K562 (cell line): ENCODE data around the gene KLF18. TPM values are rescaled to one million over a fixed set of nuclear protein-coding genes. Genes with fewer than 3 reads are reported as not detected.

Source experiments
- ATAC-seq: fragments of 200-7000 bp; cut with Tn5 transposase; 3 replicates; pipeline ENCODE4 v1.9.1; 2020; ENCODE audit warnings: moderate library complexity
- BruUV-seq: library from RNA; stranded (reverse); fragments of 400-500 nt; replicated peaks from 2 replicates; lab custom pipeline; 2021; lab: Mats Ljungman, UMichigan
- CTCF ChIA-PET: fragments of 300-600 bp; formaldehyde crosslinking; extraction: SDS; loops from one replicate; lab custom pipeline; 2021; ENCODE audit warnings: low intra/inter-chr PET ratio; lab: Yijun Ruan, JAX
- POLR2A ChIA-PET: fragments of 300-600, 350-650 bp; sonication (Branson Sonifier 250); formaldehyde crosslinking; extraction: SDS; loops from one replicate; lab custom pipeline; 2021; ENCODE audit warnings: antibody characterized with exemption, inconsistent platforms; lab: Yijun Ruan, JAX
- DNase-seq, 4 experiments: peaks; one replicate each; pipeline versions ENCODE4 v3.0.0 to v3.0.0-alpha.2; 2011 to 2018; ENCODE audit warnings: low spot score in 3 of 4, mixed read lengths in 3 of 4; ENCODE audit errors: extremely low read depth in 1 of 4
- FAIRE-seq: peaks from 2 replicates; lab custom pipeline; 2011; peaks lifted over from hg19 to GRCh38; lab: Jason Lieb, UNC
- H2AFZ ChIP-seq: 2 replicates; pipeline ENCODE4 v1.6.0; 2011; ENCODE audit warnings: low read depth, low read length, control low read depth, inconsistent platforms
- H3K27ac ChIP-seq: fragments of 200-600 bp; 3 replicates; pipeline ENCODE4 v1.8.0; 2011; ENCODE audit warnings: low read depth, mild to moderate bottlenecking, control low read depth, inconsistent platforms, low read length, moderate library complexity, mixed read lengths; ENCODE audit errors: extremely low read depth
- H3K27me3 ChIP-seq, 2 experiments: fragments of 300-600 bp in 1 of 2; 2 replicates in 1 of 2; 3 replicates in 1 of 2; pipeline versions ENCODE4 v1.6.0 to v1.8.0; 2011; ENCODE audit warnings: inconsistent platforms in 2 of 2, low read length in 2 of 2, mild to moderate bottlenecking in 1 of 2, mixed read lengths in 1 of 2, moderate library complexity in 1 of 2; ENCODE audit not compliant: control insufficient read depth in 2 of 2, insufficient read depth in 2 of 2
- H3K36me3 ChIP-seq: fragments of 300-600 bp; 3 replicates; pipeline ENCODE4 v1.8.0; 2011; ENCODE audit warnings: mild to moderate bottlenecking, low read length, inconsistent platforms; ENCODE audit not compliant: control insufficient read depth, insufficient read depth
- H3K4me1 ChIP-seq, 2 experiments: fragments of 200-600 bp in 1 of 2; replicated peaks in 1 of 2; 2 replicates in 1 of 2; 3 replicates in 1 of 2; pipeline versions ENCODE4 v1.5.1 to v1.8.0; 2011; ENCODE audit warnings: inconsistent platforms in 2 of 2, low read length in 2 of 2, mild to moderate bottlenecking in 1 of 2, mixed read lengths in 1 of 2, moderate library complexity in 1 of 2; ENCODE audit not compliant: control insufficient read depth in 2 of 2, insufficient read depth in 2 of 2
- H3K4me2 ChIP-seq: 2 replicates; pipeline ENCODE4 v1.6.1; 2011; ENCODE audit warnings: low read length, control low read depth, inconsistent platforms, mixed read lengths; ENCODE audit not compliant: insufficient read depth
- H3K4me3 ChIP-seq: fragments of 200-600 bp; sonication (generic), shearing (Covaris generic); 2 replicates; pipeline ENCODE4 v1.5.1; 2016; ENCODE audit warnings: control low read depth, inconsistent platforms
- H3K79me2 ChIP-seq: fragments of 200-600 bp; 3 replicates; pipeline ENCODE4 v1.8.0; 2011; ENCODE audit warnings: low read length, inconsistent platforms; ENCODE audit not compliant: control insufficient read depth, insufficient read depth
- H3K9ac ChIP-seq, 2 experiments: 2 replicates each; pipeline versions ENCODE4 v1.6.0 to v1.6.1; 2011; ENCODE audit warnings: low read depth in 2 of 2, low read length in 2 of 2, control low read depth in 1 of 2, inconsistent platforms in 1 of 2, mild to moderate bottlenecking in 1 of 2, mixed read lengths in 1 of 2; ENCODE audit not compliant: insufficient read depth in 1 of 2
- H3K9me1 ChIP-seq: one replicate; pipeline ENCODE4 v1.6.0; 2011; ENCODE audit warnings: inconsistent platforms, mild to moderate bottlenecking, low read length, moderate library complexity; ENCODE audit not compliant: control insufficient read depth, insufficient read depth
- H3K9me3 ChIP-seq: replicated peaks from 2 replicates; pipeline ENCODE4 v1.5.1; 2011; ENCODE audit warnings: low read depth, low read length, inconsistent platforms; ENCODE audit not compliant: control insufficient read depth, insufficient read depth
- H4K20me1 ChIP-seq: replicated peaks from 2 replicates; pipeline ENCODE4 v1.6.1; 2011; ENCODE audit warnings: low read length, inconsistent platforms, mixed read lengths; ENCODE audit not compliant: control insufficient read depth, insufficient read depth
- DIDO1 ChIP-seq: fragments of 450-650 bp; IDR thresholded peaks from 2 replicates; pipeline ENCODE4 v1.6.1; 2016; ENCODE audit warnings: low read depth, missing biosample characterization, missing genetic modification characterization
- HMBOX1 ChIP-seq: sonication (generic); IDR thresholded peaks from 2 replicates; pipeline ENCODE4 v1.6.1; 2016
- KHSRP ChIP-seq: fragments of 450-650 bp; IDR thresholded peaks from 2 replicates; pipeline ENCODE4 v1.6.1; 2017
- NR2F6 ChIP-seq: fragments of 450-650 bp; formaldehyde crosslinking; IDR thresholded peaks from 2 replicates; pipeline ENCODE4 v1.4.0; 2020; ENCODE audit warnings: mild to moderate bottlenecking
- OTX1 ChIP-seq: fragments of 450-650 bp; formaldehyde crosslinking; IDR thresholded peaks from 2 replicates; pipeline ENCODE4 v1.4.0; 2022; ENCODE audit warnings: mild to moderate bottlenecking
- SLC30A9 ChIP-seq: fragments of 250-450 bp; sonication (Bioruptor Pico); IDR thresholded peaks from 2 replicates; pipeline ENCODE4 v1.8.0; 2022; ENCODE audit warnings: mild to moderate bottlenecking, moderate library complexity
- SMAD1 ChIP-seq: fragments of 150-350 bp; IDR thresholded peaks from 2 replicates; pipeline ENCODE4 v1.6.1; 2014; ENCODE audit warnings: low read length, low read depth; ENCODE audit not compliant: partially characterized antibody
- YBX1 ChIP-seq: fragments of 450-650 bp; IDR thresholded peaks from 2 replicates; pipeline ENCODE4 v1.7.1; 2016; ENCODE audit warnings: mild to moderate bottlenecking
- WGBS: fragments of 100-300 bp; shearing (Covaris generic); methylation state at CpG from one replicate; pipeline ENCODE4 v1.1.6; 2016; ENCODE audit warnings: low coverage, mixed read lengths; ENCODE audit not compliant: insufficient coverage; ENCODE audit errors: missing lambda C conversion rate; 5-methylcytosine and 5-hydroxymethylcytosine counted together
- in situ Hi-C: fragments of 300-500 bp; cut with MboI; formaldehyde crosslinking; loops from 4 replicates; pipeline ENCODE4 v1.15.0; 2018; ENCODE audit warnings: inconsistent platforms, mixed read lengths
- intact Hi-C: fragments of 100-400 bp; cut with micrococcal nuclease; formaldehyde crosslinking; loops from 2 replicates; pipeline ENCODE4 v1.14.2; 2022
- polyA plus RNA-seq, 8 experiments: library from polyadenylated mRNA; depleted of rRNA in 4 of 8; stranded (reverse) in 5 of 8; unstranded in 3 of 8; fragments of >200 nt; fragmentation: Nextera tagmentation in 2 of 8; fragmentation: Illumina TruSeq in 1 of 8; extraction: Ambion mirVana in 2 of 8; extraction: Trizol in 1 of 8; gene quantifications; 2 replicates each; pipeline versions ENCODE4 v1.2.1 to v1.2.3, GENCODE V29; 2011 to 2014; ENCODE audit warnings: inconsistent platforms in 1 of 8, missing spikeins in 1 of 8
- total RNA-seq, 7 experiments: library from RNA; depleted of rRNA in 6 of 7; stranded (reverse); fragments of >200 nt in 6 of 7; fragmentation: Illumina TruSeq in 2 of 7; extraction: Trizol in 2 of 7; gene quantifications; 2 replicates each; pipeline versions ENCODE4 v1.2.1 to v1.2.3, GENCODE V29; 2011 to 2021; ENCODE audit warnings: low replicate concordance in 1 of 7
- TF ChIP-seq, protein P1 (sequence below): sonication (generic); formaldehyde crosslinking; IDR thresholded peaks from 2 replicates; pipeline ENCODE4 v1.8.0; 2022; ENCODE audit warnings: missing genetic modification reagents, mild to moderate bottlenecking, borderline replicate concordance
- TF ChIP-seq, protein P2 (sequence below), 3 experiments: IDR thresholded peaks in 2 of 3; conservative IDR thresholded peaks in 1 of 3; 2 replicates each; pipeline ENCODE4 v1.5.1; 2011 to 2012; ENCODE audit warnings: low read length in 3 of 3, mild to moderate bottlenecking in 3 of 3, control low read depth in 2 of 3, improper control_type of control experiment in 1 of 3, inconsistent platforms in 1 of 3, low read depth in 1 of 3, mixed read lengths in 1 of 3, moderate library complexity in 1 of 3; ENCODE audit not compliant: insufficient read depth in 2 of 3

The KLF18 gene
- total and polyA plus RNA-seq, 9 of the 15 experiments (the other 6 are each of a cell fraction or from before 2014, with no cell fraction given) = not detected

DNA sequence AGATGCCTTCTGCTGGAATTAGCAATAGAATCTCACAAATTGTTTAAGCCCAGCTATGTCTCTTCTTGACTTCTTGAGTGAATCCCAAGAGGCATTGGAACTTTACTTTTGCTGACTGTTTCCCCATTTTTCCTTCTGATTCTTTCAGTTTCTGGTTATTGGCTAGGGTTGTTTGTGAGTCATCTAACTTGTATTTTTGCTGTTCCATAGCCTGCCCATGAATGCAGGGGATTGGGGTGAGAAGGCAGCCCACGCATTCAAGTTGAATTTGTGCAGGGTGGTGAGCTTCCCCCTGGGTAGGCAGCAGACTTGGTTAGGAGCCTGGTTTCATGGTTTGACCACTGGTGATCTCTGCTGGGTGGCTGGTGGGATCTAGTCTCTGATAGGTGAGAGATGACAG lies 33.2 kb downstream of the KLF18 start:
- Histone ChIP-seq H3K4me1 (peaks cover 4 to 8% of the 10 kb centered on the region in 2 experiments; a peak in 3 of 5 replicates), H3K9me1 (no peaks in the 10 kb centered on the region), H3K79me2 (no peaks in the 10 kb centered on the region), H4K20me1 (no peaks in the 10 kb centered on the region; the same call in 1 of the 2 replicates), H3K27me3 (peaks cover 34 to 40% of the 10 kb centered on the region in 2 experiments), H3K9me3 (no peaks in the 10 kb centered on the region), H3K4me3 (no peak overlapping the region), H3K9ac (no peak overlapping the region), H3K4me2 (no peak overlapping the region), H3K36me3 (no peaks in the 10 kb centered on the region), H2AFZ (no peak overlapping the region), H3K27ac (no peak overlapping the region)
- intact Hi-C loops = no loop called here
- DNase-seq (no peak), FAIRE-seq (no peak), ATAC-seq (no peak)
- no TSS peak for BruUV-seq
- POLR2A ChIA-PET = interaction anchor here (0.7 to 1.6 kb wide), 6 partner anchors 9 to 247 kb away, joined by 3 to 7 read pairs (median 3); no protein-coding TSS in a partner anchor
- WGBS = 5% methylated on average over 1 of the region's 1 CpG
- TF ChIP-seq HMBOX1 = peak; percentile 35; the same call in 1 of the 2 replicates
- TF ChIP-seq, protein P1, sequence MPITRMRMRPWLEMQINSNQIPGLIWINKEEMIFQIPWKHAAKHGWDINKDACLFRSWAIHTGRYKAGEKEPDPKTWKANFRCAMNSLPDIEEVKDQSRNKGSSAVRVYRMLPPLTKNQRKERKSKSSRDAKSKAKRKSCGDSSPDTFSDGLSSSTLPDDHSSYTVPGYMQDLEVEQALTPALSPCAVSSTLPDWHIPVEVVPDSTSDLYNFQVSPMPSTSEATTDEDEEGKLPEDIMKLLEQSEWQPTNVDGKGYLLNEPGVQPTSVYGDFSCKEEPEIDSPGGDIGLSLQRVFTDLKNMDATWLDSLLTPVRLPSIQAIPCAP (CRISPR knock-in tag) = no peak
- in situ Hi-C loops = no loop called here
- CTCF ChIA-PET = no interaction called here

DNA sequence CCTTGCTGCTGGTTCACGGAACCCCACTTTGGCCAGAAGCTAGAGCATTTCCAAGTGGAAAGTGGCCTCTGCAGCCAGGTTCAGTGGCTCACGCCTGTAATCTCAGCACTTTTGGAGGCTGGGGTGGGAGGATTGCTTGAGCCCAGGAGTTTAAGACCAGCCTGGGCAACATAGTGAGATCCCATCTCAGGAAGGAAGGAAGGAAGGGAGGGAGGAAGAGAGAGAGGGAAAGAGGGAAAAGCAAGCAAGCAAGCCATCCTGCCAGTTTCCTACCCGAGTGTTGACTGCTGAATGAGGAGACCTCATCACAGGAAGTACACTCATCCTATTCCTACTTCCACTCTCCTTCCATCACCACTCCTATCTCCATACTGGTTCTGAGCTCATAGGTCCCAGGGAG lies 35.6 kb downstream of the KLF18 start:
- Histone ChIP-seq H3K36me3 (no peaks in the 10 kb centered on the region), H3K9me3 (no peaks in the 10 kb centered on the region), H3K27me3 (peaks cover 20 to 35% of the 10 kb centered on the region in 2 experiments), H3K4me3 (no peak overlapping the region), H3K9me1 (no peaks in the 10 kb centered on the region), H2AFZ (no peak overlapping the region), H3K4me1 (peaks cover 4 to 12% of the 10 kb centered on the region in 2 experiments; a peak in 3 of 5 replicates), H4K20me1 (no peaks in the 10 kb centered on the region; the same call in 1 of the 2 replicates), H3K27ac (no peak overlapping the region), H3K4me2 (no peak overlapping the region), H3K79me2 (no peaks in the 10 kb centered on the region), H3K9ac (no peak overlapping the region)
- WGBS = 5% methylated on average over 3 of the region's 3 CpGs
- no peak for FAIRE-seq
- POLR2A ChIA-PET = interaction anchor here (0.5 to 1.1 kb wide), 2 partner anchors 13 to 1244 kb away, joined by 3 to 5 read pairs; no protein-coding TSS in a partner anchor
- in situ Hi-C loops (no loop called here), intact Hi-C loops (no loop called here)
- ATAC-seq = no peak
- DNase-seq = no peak
- CTCF ChIA-PET = no interaction called here
- no TSS peak for BruUV-seq
- TF ChIP-seq, protein P1 (CRISPR knock-in tag) = no peak
- TF ChIP-seq SMAD1 = no peak
- no peak for TF ChIP-seq YBX1
- TF ChIP-seq SLC30A9 (CRISPR knock-in tag) = no peak
- no peak for TF ChIP-seq OTX1 (CRISPR knock-in tag)
- TF ChIP-seq DIDO1 = no peak
- TF ChIP-seq, protein P2, sequence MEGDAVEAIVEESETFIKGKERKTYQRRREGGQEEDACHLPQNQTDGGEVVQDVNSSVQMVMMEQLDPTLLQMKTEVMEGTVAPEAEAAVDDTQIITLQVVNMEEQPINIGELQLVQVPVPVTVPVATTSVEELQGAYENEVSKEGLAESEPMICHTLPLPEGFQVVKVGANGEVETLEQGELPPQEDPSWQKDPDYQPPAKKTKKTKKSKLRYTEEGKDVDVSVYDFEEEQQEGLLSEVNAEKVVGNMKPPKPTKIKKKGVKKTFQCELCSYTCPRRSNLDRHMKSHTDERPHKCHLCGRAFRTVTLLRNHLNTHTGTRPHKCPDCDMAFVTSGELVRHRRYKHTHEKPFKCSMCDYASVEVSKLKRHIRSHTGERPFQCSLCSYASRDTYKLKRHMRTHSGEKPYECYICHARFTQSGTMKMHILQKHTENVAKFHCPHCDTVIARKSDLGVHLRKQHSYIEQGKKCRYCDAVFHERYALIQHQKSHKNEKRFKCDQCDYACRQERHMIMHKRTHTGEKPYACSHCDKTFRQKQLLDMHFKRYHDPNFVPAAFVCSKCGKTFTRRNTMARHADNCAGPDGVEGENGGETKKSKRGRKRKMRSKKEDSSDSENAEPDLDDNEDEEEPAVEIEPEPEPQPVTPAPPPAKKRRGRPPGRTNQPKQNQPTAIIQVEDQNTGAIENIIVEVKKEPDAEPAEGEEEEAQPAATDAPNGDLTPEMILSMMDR (IDR thresholded peaks at IDR 0.05 in 2 of 3, conservative IDR thresholded peaks at IDR 0.05 in 1 of 3; ENCODE audit: insufficient read depth in 2 of 3, low read depth in 1 of 3, low read length in 3 of 3) = no peak
- TF ChIP-seq NR2F6 (CRISPR knock-in tag) = no peak
- no peak for TF ChIP-seq KHSRP
